Measurements from ENCODE around the gene ACHE. TPM values are rescaled to one million over a fixed set of nuclear protein-coding genes. Genes with fewer than 3 reads are reported as not detected.
"Not testable (repeated sequence)": the region's sequence is repeated elsewhere in the genome, so short reads cannot be mapped to it uniquely, and the experiment has no call there.

Gene ACHE
- total RNA-seq, 1 donor from 2014 or later: 16.1 TPM

- no peak for DNase-seq
These were observed 34.1 kb downstream of the ACHE start for GRCh38 chr7:100861616-100861985.

- no peak for DNase-seq
These were observed 34.7 kb downstream of the ACHE start for GRCh38 chr7:100860702-100861615.

GRCh38 chr7:100859856-100860255 lies 35.8 kb downstream of the ACHE start:
- DNase-seq: no peak

GRCh38 chr7:100856871-100857282 lies 38.8 kb downstream of the ACHE start:
- DNase-seq: no peak

- no peak for DNase-seq
These were observed 40.2 kb downstream of the ACHE start for GRCh38 chr7:100855515-100855914.

GRCh38 chr7:100854899-100855298 lies 40.8 kb downstream of the ACHE start:
- not testable (repeated sequence) for DNase-seq

GRCh38 chr7:100854146-100854895 lies 41.4 kb downstream of the ACHE start:
- no peak for DNase-seq

GRCh38 chr7:100852048-100852872 lies 43.4 kb downstream of the ACHE start, which contains the start of gene SLC12A9:
TSS of gene SLC12A9 (plus strand) at chr7:100852713. CDS start at chr7:100854198, 1,485 bp downstream.
- peak; percentile 89 for DNase-seq

- no peak for DNase-seq
These were observed 48.3 kb downstream of the ACHE start for GRCh38 chr7:100847360-100847759.

GRCh38 chr7:100840470-100841100 lies 55.1 kb downstream of the ACHE start:
- DNase-seq: no peak

Small RNA genes lying within 50 kb of the gene (small RNA-seq; reads per million reads assigned to genes)
- gene RN7SL549P (not detected), gene RPS29P15 (not detected)

Other genes starting within 250 kb of the ACHE start
- 109 TPM for gene ACTL6B, start 239.4 kb downstream of the ACHE start, total RNA-seq
- 57.7 TPM for gene GNB2, start 222.1 kb downstream of the ACHE start, total RNA-seq
- gene GIGYF1, start 201.6 kb downstream of the ACHE start, total RNA-seq: 15.4 TPM
- gene POP7, start 189.8 kb downstream of the ACHE start, total RNA-seq: 41.5 TPM
- gene EPO, start 175.4 kb downstream of the ACHE start, total RNA-seq: not detected
- not detected for gene ZAN, start 162.3 kb downstream of the ACHE start, total RNA-seq
- 8.4 TPM for gene EPHB4, start 68.4 kb downstream of the ACHE start, total RNA-seq
- gene SLC12A9, start 43.2 kb downstream of the ACHE start, total RNA-seq: 30.1 TPM
- 5.8 TPM for gene TRIP6, start 28.5 kb downstream of the ACHE start, total RNA-seq
- gene SRRT, start 20.8 kb downstream of the ACHE start, total RNA-seq: 29.5 TPM
- 2.5 TPM for gene UFSP1, start 6.2 kb downstream of the ACHE start, total RNA-seq
- gene MUC3A, start 53.6 kb upstream of the ACHE start, total RNA-seq: 0.47 TPM
- not detected for gene MUC12, start 73.7 kb upstream of the ACHE start, total RNA-seq
- gene MUC17, start 124.2 kb upstream of the ACHE start, total RNA-seq: not detected
- gene TRIM56, start 189.6 kb upstream of the ACHE start, total RNA-seq: 1.1 TPM
- gene SERPINE1, start 231.2 kb upstream of the ACHE start, total RNA-seq: 0.78 TPM

Data from occipital lobe (tissue), 3 donors.